H1 (cell line): Measurements from ENCODE around the gene NEDD8. TPM values are rescaled to one million over a fixed set of nuclear protein-coding genes. Genes with fewer than 3 reads are reported as not detected.

Experiments
- CTCF ChIA-PET: fragments of 300-600 bp; sonication (Branson Sonifier 250); formaldehyde crosslinking; loops from one replicate; lab custom pipeline; 2021; ENCODE audit not compliant: partially characterized antibody; lab: Charles Lee
- POLR2A ChIA-PET: fragments of 300-600 bp; sonication (Branson Sonifier 250); formaldehyde crosslinking; loops from one replicate; lab custom pipeline; 2021; ENCODE audit warnings: inconsistent platforms; ENCODE audit not compliant: partially characterized antibody; lab: Charles Lee
- DNase-seq, 2 experiments: peaks; one replicate each; pipeline versions ENCODE4 v3.0.0 to v3.0.0-alpha.2; 2010 to 2022; ENCODE audit warnings: low spot score in 2 of 2, low read depth in 1 of 2, mixed read lengths in 1 of 2
- FAIRE-seq: peaks from 2 replicates; lab custom pipeline; 2011; peaks lifted over from hg19 to GRCh38; lab: Jason Lieb, UNC
- H2AFZ ChIP-seq: 2 replicates; pipeline ENCODE4 v1.8.1; 2012; ENCODE audit warnings: low read length, inconsistent platforms
- H2AK5ac ChIP-seq: 2 replicates; pipeline ENCODE4 v1.6.1; 2013; ENCODE audit warnings: low read depth, low read length
- H2BK120ac ChIP-seq: replicated peaks from 2 replicates; pipeline ENCODE3; 2013; ENCODE audit warnings: low read depth, low read length, inconsistent platforms
- H2BK12ac ChIP-seq: 2 replicates; pipeline ENCODE4 v1.6.1; 2013; ENCODE audit warnings: low read depth, low read length
- H2BK15ac ChIP-seq: 2 replicates; pipeline ENCODE4 v1.6.1; 2013; ENCODE audit warnings: low read length
- H2BK20ac ChIP-seq: 2 replicates; pipeline ENCODE4 v1.6.1; 2013; ENCODE audit warnings: low read length
- H2BK5ac ChIP-seq: 2 replicates; pipeline ENCODE4 v1.6.1; 2013; ENCODE audit warnings: low read depth, low read length
- H3K14ac ChIP-seq: 2 replicates; pipeline ENCODE4 v1.6.1; 2013; ENCODE audit warnings: inconsistent platforms; ENCODE audit not compliant: insufficient read length
- H3K18ac ChIP-seq: 2 replicates; pipeline ENCODE4 v1.6.1; 2013; ENCODE audit warnings: low read length; ENCODE audit errors: extremely low read depth
- H3K23ac ChIP-seq: 2 replicates; pipeline ENCODE4 v1.6.1; 2013; ENCODE audit warnings: inconsistent platforms; ENCODE audit not compliant: insufficient read length
- H3K23me2 ChIP-seq: 2 replicates; pipeline ENCODE4 v1.6.1; 2013; ENCODE audit warnings: low read depth, low read length
- H3K27ac ChIP-seq: 2 replicates; pipeline ENCODE4 v1.6.1; 2011; ENCODE audit warnings: low read depth, low read length, inconsistent platforms
- H3K27me3 ChIP-seq, 4 experiments: replicated peaks in 1 of 4; 1 replicate in 1 of 4; 2 replicates in 3 of 4; pipeline versions ENCODE4 v1.6.1 to v1.8.1; 2011 to 2013; ENCODE audit warnings: low read length in 3 of 4, mild to moderate bottlenecking in 3 of 4, inconsistent platforms in 2 of 4, mixed read lengths in 2 of 4, moderate library complexity in 1 of 4; ENCODE audit not compliant: control insufficient read depth in 3 of 4, insufficient read depth in 3 of 4; ENCODE audit errors: extremely low read depth in 1 of 4
- H3K36me3 ChIP-seq, 4 experiments: 2 replicates each; pipeline versions ENCODE4 v1.6.1 to v1.8.1; 2011 to 2013; ENCODE audit warnings: mild to moderate bottlenecking in 4 of 4, low read length in 3 of 4, moderate library complexity in 2 of 4, control low read depth in 1 of 4, inconsistent platforms in 1 of 4; ENCODE audit not compliant: insufficient read depth in 4 of 4, control insufficient read depth in 2 of 4
- H3K4ac ChIP-seq: replicated peaks from 2 replicates; pipeline ENCODE3; 2013; ENCODE audit warnings: low read length, low read depth, mixed read lengths, inconsistent platforms; ENCODE audit not compliant: insufficient read length
- H3K4me1 ChIP-seq, 4 experiments: replicated peaks in 1 of 4; 1 replicate in 1 of 4; 2 replicates in 3 of 4; pipeline versions ENCODE4 v1.6.1 to v1.8.1; 2011 to 2013; ENCODE audit warnings: low read length in 3 of 4, inconsistent platforms in 2 of 4, mixed read lengths in 1 of 4; ENCODE audit not compliant: insufficient read depth in 4 of 4, control insufficient read depth in 3 of 4
- H3K4me2 ChIP-seq, 2 experiments: 2 replicates each; pipeline versions ENCODE4 v1.6.1 to v1.8.1; 2011 to 2013; ENCODE audit warnings: low read depth in 2 of 2, low read length in 2 of 2, control low read depth in 1 of 2, inconsistent platforms in 1 of 2, mild to moderate bottlenecking in 1 of 2; ENCODE audit not compliant: insufficient read depth in 1 of 2
- H3K4me3 ChIP-seq, 4 experiments: fragments of 200-600, 300-600 bp in 1 of 4; sonication (generic), shearing (Covaris generic), sonication (Bioruptor Twin) in 1 of 4; 2 replicates each; pipeline versions ENCODE4 v1.5.1 to v1.8.1; 2011 to 2016; ENCODE audit warnings: low read length in 4 of 4, low read depth in 3 of 4, control low read depth in 2 of 4, inconsistent platforms in 2 of 4, mild to moderate bottlenecking in 2 of 4, mixed read lengths in 1 of 4, moderate library complexity in 1 of 4; ENCODE audit not compliant: insufficient read depth in 2 of 4; ENCODE audit errors: extremely low read depth in 1 of 4
- H3K56ac ChIP-seq: replicated peaks from 2 replicates; pipeline ENCODE3; 2013; ENCODE audit warnings: low read depth, mild to moderate bottlenecking, mixed read lengths, low read length, inconsistent platforms; ENCODE audit not compliant: insufficient read length
- H3K79me1 ChIP-seq: 2 replicates; pipeline ENCODE4 v1.6.1; 2013; ENCODE audit warnings: low read depth, low read length, control low read depth
- H3K79me2 ChIP-seq, 2 experiments: 2 replicates each; pipeline versions ENCODE4 v1.6.1 to v1.8.1; 2012 to 2013; ENCODE audit warnings: low read length in 2 of 2, mild to moderate bottlenecking in 2 of 2, inconsistent platforms in 1 of 2; ENCODE audit not compliant: insufficient read depth in 2 of 2, control insufficient read depth in 1 of 2
- H3K9ac ChIP-seq, 4 experiments: replicated peaks in 1 of 4; 1 replicate in 1 of 4; 2 replicates in 3 of 4; pipeline versions ENCODE4 v1.6.1 to v1.8.1; 2011 to 2013; ENCODE audit warnings: low read depth in 3 of 4, low read length in 3 of 4, control low read depth in 2 of 4, mild to moderate bottlenecking in 2 of 4, moderate library complexity in 2 of 4, inconsistent platforms in 1 of 4; ENCODE audit errors: extremely low read depth in 1 of 4
- H3K9me3 ChIP-seq, 2 experiments: 2 replicates each; pipeline versions ENCODE4 v1.6.1 to v1.8.1; 2012 to 2013; ENCODE audit warnings: mild to moderate bottlenecking in 2 of 2, moderate library complexity in 2 of 2, control low read depth in 1 of 2, inconsistent platforms in 1 of 2, low read depth in 1 of 2, low read length in 1 of 2, mixed read lengths in 1 of 2; ENCODE audit not compliant: insufficient read depth in 2 of 2
- H4K20me1 ChIP-seq, 2 experiments: replicated peaks in 1 of 2; 2 replicates each; pipeline versions ENCODE3 to v1.8.1; 2011 to 2013; ENCODE audit warnings: inconsistent platforms in 2 of 2, low read length in 2 of 2, mild to moderate bottlenecking in 1 of 2; ENCODE audit not compliant: insufficient read depth in 2 of 2, control insufficient read depth in 1 of 2
- H4K5ac ChIP-seq: 2 replicates; pipeline ENCODE4 v1.6.1; 2013; ENCODE audit warnings: low read length, low read depth, mixed read lengths, inconsistent platforms; ENCODE audit not compliant: insufficient read length
- H4K8ac ChIP-seq: 2 replicates; pipeline ENCODE4 v1.8.0; 2013; ENCODE audit warnings: mild to moderate bottlenecking, moderate library complexity, low read length, inconsistent platforms; ENCODE audit not compliant: insufficient read depth; ENCODE audit errors: extremely low read depth
- H4K91ac ChIP-seq: replicated peaks from 2 replicates; pipeline ENCODE3; 2013; ENCODE audit warnings: low read length, mixed read lengths, inconsistent platforms; ENCODE audit not compliant: insufficient read length
- CREB1 ChIP-seq: IDR thresholded peaks from 2 replicates; pipeline ENCODE4 v1.6.1; 2012; ENCODE audit warnings: inconsistent platforms
- HDAC6 ChIP-seq: IDR thresholded peaks from one replicate; pipeline ENCODE4 v1.7.1; 2012; ENCODE audit warnings: low read depth, mild to moderate bottlenecking, inconsistent platforms, low read length, moderate library complexity
- NRF1 ChIP-seq: IDR thresholded peaks from 2 replicates; pipeline ENCODE4 v1.6.1; 2011; ENCODE audit warnings: mild to moderate bottlenecking, low read depth, low read length, improper control_type of control experiment
- SAP30 ChIP-seq: fragments of 300-600 bp; sonication (generic); IDR thresholded peaks from 2 replicates; pipeline ENCODE4 v1.7.1; 2012; ENCODE audit warnings: low read length, moderate library complexity, mild to moderate bottlenecking, inconsistent platforms; ENCODE audit not compliant: insufficient read depth, insufficient replicate concordance
- WGBS, 2 experiments: shearing (Covaris generic) in 1 of 2; methylation state at CpG; one replicate each; pipeline versions ENCODE4 v1.1.6 to v1.1.7; 2013 to 2015; ENCODE audit warnings: low lambda C conversion rate in 2 of 2, mixed read lengths in 2 of 2, inconsistent platforms in 1 of 2, low coverage in 1 of 2, missing lambda C conversion rate in 1 of 2; ENCODE audit not compliant: insufficient replicate concordance in 2 of 2, insufficient coverage in 1 of 2, insufficient read length in 1 of 2; ENCODE audit errors: extremely low coverage in 1 of 2, missing lambda C conversion rate in 1 of 2; 5-methylcytosine and 5-hydroxymethylcytosine counted together
- polyA plus RNA-seq, 7 experiments: library from polyadenylated mRNA; depleted of rRNA in 3 of 7; stranded (reverse) in 5 of 7; unstranded in 2 of 7; fragments of >200 nt in 5 of 7; fragments of 200-250 nt in 2 of 7; gene quantifications; 1 replicate in 5 of 7; 2 replicates in 1 of 7; 4 replicates in 1 of 7; pipeline versions ENCODE4 v1.2.1 to v1.2.3, GENCODE V29; 2011 to 2013; ENCODE audit warnings: missing spikeins in 2 of 7, mixed read lengths in 2 of 7
- total RNA-seq: library from RNA; stranded (reverse); fragmentation: NEBNext Ultra II Directional; extraction: Animal tissue kit (Norgen Biotek cat#: 25700); gene quantifications from 2 replicates; pipeline ENCODE4 v1.2.1, GENCODE V29; 2021

Gene NEDD8
- total and polyA plus RNA-seq, 2 of the 8 experiments (the other 6 are each of a cell fraction or from before 2014, with no cell fraction given) = 253 to 317 TPM

DNA sequence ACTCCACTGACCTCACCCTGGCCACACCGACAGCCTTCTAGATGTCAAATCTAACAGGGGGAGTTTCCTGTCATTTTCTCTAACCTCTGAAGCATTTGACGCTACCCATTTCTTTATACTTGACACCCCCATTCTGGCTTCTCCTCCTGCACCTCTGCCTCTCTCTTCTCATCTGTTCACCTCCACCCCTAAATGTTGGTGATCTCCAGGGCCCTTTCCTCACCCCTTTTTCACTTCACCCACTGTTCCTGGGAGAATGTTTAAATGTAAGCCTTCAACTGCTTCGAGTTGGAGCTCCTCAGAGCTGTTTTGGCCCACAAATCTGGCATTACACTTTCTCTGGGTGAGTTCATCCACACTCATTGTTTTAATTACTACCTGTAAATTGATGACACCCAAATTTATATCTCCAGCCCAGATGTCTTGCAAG, 39.7 kb upstream of the NEDD8 start:
- peak overlapping the region; percentile 55 to 97 for H3K4me2 ChIP-seq
- peaks cover 0 to 2% of the 10 kb centered on the region in 2 experiments for H4K20me1 ChIP-seq
- no peak for TF ChIP-seq CREB1
- no peak for TF ChIP-seq HDAC6
- peak; percentile 84 for TF ChIP-seq SAP30
- no peak for TF ChIP-seq NRF1
- TF ChIP-seq, all 59 proteins: peak for 1
- Histone ChIP-seq H3K79me2 (no peaks in the 10 kb centered on the region), H3K79me1 (no peaks in the 10 kb centered on the region), H3K56ac (peak overlapping the region; percentile 11), H2BK5ac (no peak overlapping the region; the same call in 1 of the 2 replicates), H2BK20ac (no peak overlapping the region), H3K9me3 (no peaks in the 10 kb centered on the region), H2BK15ac (no peak overlapping the region), H2BK120ac (no peak overlapping the region), H3K23ac (no peak overlapping the region), H4K8ac (peak overlapping the region; percentile 51; the same call in 1 of the 2 replicates), H4K91ac (peak overlapping the region; percentile 60), H3K9ac (no peak overlapping the region), H2AK5ac (no peak overlapping the region), H3K36me3 (no peaks in the 10 kb centered on the region; a peak in 2 of 8 replicates), H3K18ac (no peak overlapping the region), H2BK12ac (no peak overlapping the region), H3K23me2 (peaks cover 5% of the 10 kb centered on the region), H2AFZ (no peak overlapping the region), H4K5ac (no peak overlapping the region), H3K27me3 (no peaks in the 10 kb centered on the region; a peak in 1 of 7 replicates), H3K14ac (no peak overlapping the region), H3K4ac (no peak overlapping the region), H3K4me1 (peaks cover 0 to 4% (median 2%) of the 10 kb centered on the region in 4 experiments; a peak in 4 of 7 replicates), H3K4me3 (peak overlapping the region; percentile 61 to 89 (median 82)), H3K27ac (no peak overlapping the region)
- DNase-seq = no peak
- ChIA-PET CTCF (interaction anchor here (0.7 to 8.6 kb wide), 14 partner anchors 10 to 214 kb away, joined by 3 to 94 read pairs (median 18); partner anchors contain the start of genes CIDEB, DHRS1, GMPR2 and LTB4R2), POLR2A (interaction anchor here (0.8 to 3.8 kb wide), 27 partner anchors 9 to 136 kb away, joined by 3 to 26 read pairs (median 7); partner anchors contain the start of genes CHMP4A, CIDEB, DHRS1 and EMC9)
- FAIRE-seq = no peak
- WGBS, 2 experiments = 36% methylated on average over 3 of the region's 3 CpGs; no CpG with 5 or more reads in 1 of the 2 experiments
